ENCODE data around the gene HS3ST1. TPM values are rescaled to one million over a fixed set of nuclear protein-coding genes. Genes with fewer than 3 reads are reported as not detected.

The HS3ST1 gene
- total RNA-seq, 2 donors from 2014 or later, result 1.5 to 6.7 TPM

DNA sequence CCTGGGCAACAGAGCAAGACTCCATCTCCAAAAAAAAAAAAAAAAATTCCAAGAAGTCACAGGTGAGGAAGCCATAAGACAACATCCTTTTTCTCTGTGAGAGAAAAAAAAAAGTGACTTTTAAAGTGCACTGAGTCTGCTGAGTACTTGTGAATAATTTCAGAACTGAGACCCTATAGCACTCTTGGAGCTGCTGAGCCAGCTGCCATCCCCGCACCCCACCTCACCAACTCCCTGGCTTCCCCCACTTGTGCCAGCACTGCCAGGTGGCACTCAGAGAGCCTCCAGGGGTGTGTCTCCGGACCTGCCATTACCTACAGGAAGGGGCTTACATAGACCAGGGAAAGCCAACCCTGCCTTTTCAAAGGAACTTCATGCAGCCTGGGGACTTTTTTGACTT, 39.2 kb upstream of the HS3ST1 start:
- Histone ChIP-seq H3K4me3 (no peak overlapping the region), H3K27ac (no peak overlapping the region), H3K4me1 (replicated peaks) (no peaks in the 10 kb centered on the region), H3K36me3 (no peaks in the 10 kb centered on the region), H3K27me3 (replicated peaks; ENCODE audit: insufficient read depth) (no peaks in the 10 kb centered on the region), H3K9me3 (no peaks in the 10 kb centered on the region)
- 93% methylated on average over 2 of the region's 2 CpGs for WGBS
- intact Hi-C loops (cut with DNase I), result no loop called here
- no peak for DNase-seq (ENCODE audit: low spot score)
- TF ChIP-seq POLR2AphosphoS5 (IDR thresholded peaks at IDR 0.05) (no peak), POLR2A (IDR thresholded peaks at IDR 0.05) (no peak)
- TF ChIP-seq, protein P1, sequence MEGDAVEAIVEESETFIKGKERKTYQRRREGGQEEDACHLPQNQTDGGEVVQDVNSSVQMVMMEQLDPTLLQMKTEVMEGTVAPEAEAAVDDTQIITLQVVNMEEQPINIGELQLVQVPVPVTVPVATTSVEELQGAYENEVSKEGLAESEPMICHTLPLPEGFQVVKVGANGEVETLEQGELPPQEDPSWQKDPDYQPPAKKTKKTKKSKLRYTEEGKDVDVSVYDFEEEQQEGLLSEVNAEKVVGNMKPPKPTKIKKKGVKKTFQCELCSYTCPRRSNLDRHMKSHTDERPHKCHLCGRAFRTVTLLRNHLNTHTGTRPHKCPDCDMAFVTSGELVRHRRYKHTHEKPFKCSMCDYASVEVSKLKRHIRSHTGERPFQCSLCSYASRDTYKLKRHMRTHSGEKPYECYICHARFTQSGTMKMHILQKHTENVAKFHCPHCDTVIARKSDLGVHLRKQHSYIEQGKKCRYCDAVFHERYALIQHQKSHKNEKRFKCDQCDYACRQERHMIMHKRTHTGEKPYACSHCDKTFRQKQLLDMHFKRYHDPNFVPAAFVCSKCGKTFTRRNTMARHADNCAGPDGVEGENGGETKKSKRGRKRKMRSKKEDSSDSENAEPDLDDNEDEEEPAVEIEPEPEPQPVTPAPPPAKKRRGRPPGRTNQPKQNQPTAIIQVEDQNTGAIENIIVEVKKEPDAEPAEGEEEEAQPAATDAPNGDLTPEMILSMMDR (IDR thresholded peaks at IDR 0.05), result no peak

DNA sequence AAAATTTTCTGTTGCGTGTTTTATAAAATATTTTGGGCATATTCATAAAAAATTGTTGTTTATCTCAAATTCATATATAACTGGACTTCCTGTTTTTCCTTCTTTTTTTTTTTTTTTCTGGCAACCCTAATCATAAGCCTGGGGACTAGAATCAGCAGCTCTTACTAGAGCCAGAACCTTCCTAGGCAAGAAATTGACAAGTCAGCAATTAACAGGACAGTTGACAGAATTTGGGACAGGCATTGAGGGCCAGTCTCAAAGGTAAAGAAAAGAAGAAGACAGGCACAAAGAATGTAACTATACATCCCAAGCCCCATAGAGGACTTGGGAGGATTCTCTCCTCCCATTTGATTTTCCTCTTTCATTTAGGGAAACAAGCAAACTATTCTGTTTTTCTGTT, 35.0 kb upstream of the HS3ST1 start:
- WGBS, result 100% methylated on average over 1 of the region's 1 CpG
- Histone ChIP-seq H3K27ac (no peak overlapping the region), H3K27me3 (replicated peaks; ENCODE audit: insufficient read depth) (no peaks in the 10 kb centered on the region), H3K4me3 (no peak overlapping the region), H3K4me1 (replicated peaks) (no peaks in the 10 kb centered on the region), H3K9me3 (no peaks in the 10 kb centered on the region), H3K36me3 (no peaks in the 10 kb centered on the region)
- intact Hi-C loops (cut with DNase I), result no loop called here
- no peak for DNase-seq (ENCODE audit: low spot score)
- TF ChIP-seq POLR2AphosphoS5 (IDR thresholded peaks at IDR 0.05), result no peak
- no peak for TF ChIP-seq POLR2A (IDR thresholded peaks at IDR 0.05)
- TF ChIP-seq, protein P1 (IDR thresholded peaks at IDR 0.05), result no peak

DNA sequence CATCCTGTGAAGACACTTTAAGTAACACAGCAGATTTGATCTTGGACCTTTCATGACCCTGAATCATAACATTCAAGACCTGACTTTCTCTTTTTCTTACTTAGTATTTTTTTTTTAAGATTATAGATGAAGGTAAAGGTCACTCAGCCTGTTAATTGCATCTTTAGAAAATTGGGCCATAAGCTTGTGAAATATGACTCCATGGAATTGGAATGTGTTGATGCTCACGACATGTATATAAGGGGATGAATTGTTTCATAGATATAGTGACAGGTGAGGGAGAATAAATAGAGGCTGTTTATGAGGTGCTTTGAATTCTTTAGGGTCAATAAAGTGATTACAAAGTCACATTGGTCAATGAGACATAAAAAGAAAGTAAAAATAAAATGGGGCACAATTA, 27.7 kb upstream of the HS3ST1 start:
- Histone ChIP-seq H3K36me3 (no peaks in the 10 kb centered on the region), H3K27ac (no peak overlapping the region), H3K9me3 (no peaks in the 10 kb centered on the region), H3K4me1 (replicated peaks) (no peaks in the 10 kb centered on the region), H3K27me3 (replicated peaks; ENCODE audit: insufficient read depth) (no peaks in the 10 kb centered on the region), H3K4me3 (no peak overlapping the region)
- 30% methylated on average over 1 of the region's 1 CpG for WGBS
- no peak for DNase-seq (ENCODE audit: low spot score)
- intact Hi-C loops (cut with DNase I), result no loop called here
- TF ChIP-seq, protein P1 (IDR thresholded peaks at IDR 0.05), result no peak
- no peak for TF ChIP-seq POLR2AphosphoS5 (IDR thresholded peaks at IDR 0.05)
- TF ChIP-seq POLR2A (IDR thresholded peaks at IDR 0.05), result no peak

DNA sequence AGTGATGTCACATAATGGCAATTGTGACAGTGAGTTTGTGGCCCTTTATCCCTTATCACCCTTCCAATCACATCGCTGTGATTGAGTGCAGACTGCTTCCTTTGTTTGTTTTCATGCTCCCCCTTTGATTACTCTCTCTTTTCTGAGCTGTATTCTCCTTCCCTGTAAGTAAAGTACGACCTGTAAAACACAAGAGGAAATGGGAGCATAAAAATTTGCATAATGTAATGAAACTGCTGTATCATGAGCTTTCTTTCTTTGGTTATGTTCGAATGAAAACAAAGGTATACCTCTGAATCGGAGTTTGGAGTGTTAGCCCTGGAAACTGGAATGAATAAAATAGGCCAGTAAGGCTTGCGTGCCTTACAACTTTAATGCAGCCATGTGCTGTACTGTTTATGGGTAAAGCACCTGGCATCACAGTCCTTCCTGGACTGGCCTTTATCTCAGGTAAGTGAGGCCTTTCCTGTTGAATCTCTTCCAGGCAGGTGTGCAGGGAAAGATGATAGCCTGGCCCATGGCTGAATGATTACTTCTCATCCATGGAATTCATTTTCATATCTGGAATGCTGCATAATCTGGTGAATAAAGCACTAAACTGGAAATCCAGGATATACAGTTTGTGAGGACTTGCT, 26.6 kb upstream of the HS3ST1 start:
- WGBS, result 46% methylated on average over 5 of the region's 5 CpGs
- no peaks in the 10 kb centered on the region for H3K27me3 ChIP-seq (replicated peaks; ENCODE audit: insufficient read depth)
- no peaks in the 10 kb centered on the region for H3K4me1 ChIP-seq (replicated peaks)
- H3K36me3 ChIP-seq, result no peaks in the 10 kb centered on the region
- no peak overlapping the region for H3K27ac ChIP-seq
- H3K9me3 ChIP-seq, result no peaks in the 10 kb centered on the region
- TF ChIP-seq, protein P1 (IDR thresholded peaks at IDR 0.05), result no peak
- no peak for TF ChIP-seq POLR2A (IDR thresholded peaks at IDR 0.05)
- no peak for TF ChIP-seq POLR2AphosphoS5 (IDR thresholded peaks at IDR 0.05)
- DNase-seq (ENCODE audit: low spot score), result no peak
- intact Hi-C loops (cut with DNase I), result no loop called here
- no peak overlapping the region for H3K4me3 ChIP-seq

DNA sequence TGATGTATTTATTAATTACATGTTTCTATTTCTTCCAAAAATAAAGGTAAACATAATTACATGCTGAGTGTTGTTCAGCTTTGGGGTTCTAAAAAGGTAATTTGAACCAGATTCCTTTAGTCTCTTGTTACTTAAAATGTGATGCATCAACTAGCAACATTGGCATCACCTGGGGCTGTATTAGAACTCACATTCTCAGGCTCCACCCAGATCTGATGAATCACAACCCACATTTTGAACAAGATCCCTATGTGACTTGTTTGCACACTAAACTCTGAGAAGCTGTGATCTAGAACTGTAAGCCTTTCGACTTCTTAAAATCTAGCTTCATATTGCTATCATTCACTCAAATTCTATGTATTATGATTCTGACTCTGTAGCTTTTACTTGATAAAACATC, 23.0 kb upstream of the HS3ST1 start:
- 96% methylated on average over 1 of the region's 1 CpG for WGBS
- no peak for DNase-seq (ENCODE audit: low spot score)
- no peaks in the 10 kb centered on the region for H3K27me3 ChIP-seq (replicated peaks; ENCODE audit: insufficient read depth)
- no peak overlapping the region for H3K4me3 ChIP-seq
- H3K27ac ChIP-seq, result no peak overlapping the region
- intact Hi-C loops (cut with DNase I), result no loop called here
- H3K4me1 ChIP-seq (replicated peaks), result no peaks in the 10 kb centered on the region
- TF ChIP-seq POLR2A (IDR thresholded peaks at IDR 0.05), result no peak
- TF ChIP-seq POLR2AphosphoS5 (IDR thresholded peaks at IDR 0.05), result no peak
- TF ChIP-seq, protein P1 (IDR thresholded peaks at IDR 0.05), result no peak
- no peaks in the 10 kb centered on the region for H3K9me3 ChIP-seq
- no peaks in the 10 kb centered on the region for H3K36me3 ChIP-seq

Data from prostate gland (tissue), 2 donors.